WERI-Rb-1 (cell line): ENCODE data around the gene RBM18.

ENCODE experiments used
- DNase-seq: peaks from one replicate; pipeline ENCODE4 v3.0.0-alpha.2; 2020
- H3K27ac ChIP-seq: fragments of 250-450 bp; sonication (Bioruptor Pico); 2 replicates; pipeline ENCODE4 v1.5.1; 2020; ENCODE audit warnings: mild to moderate bottlenecking, moderate library complexity
- H3K27me3 ChIP-seq: fragments of 250-450 bp; sonication (Bioruptor Pico); 2 replicates; pipeline ENCODE4 v1.5.1; 2021; ENCODE audit warnings: mild to moderate bottlenecking, low read depth, moderate library complexity; ENCODE audit not compliant: insufficient read depth, severe bottlenecking
- H3K36me3 ChIP-seq: fragments of 250-450 bp; sonication (Bioruptor Pico); 2 replicates; pipeline ENCODE4 v1.5.1; 2020; ENCODE audit warnings: mild to moderate bottlenecking, moderate library complexity
- H3K4me3 ChIP-seq: 2 replicates; pipeline ENCODE4 v1.5.1; 2011; ENCODE audit warnings: low read depth, mild to moderate bottlenecking, control low read depth, low read length
- H3K9me3 ChIP-seq: fragments of 250-450 bp; sonication (Bioruptor Pico); 2 replicates; pipeline ENCODE4 v1.5.1; 2021; ENCODE audit warnings: mild to moderate bottlenecking, moderate library complexity; ENCODE audit not compliant: severe bottlenecking
- TF ChIP-seq, protein P1 (sequence below): IDR thresholded peaks from 2 replicates; pipeline ENCODE4 v1.5.1; 2011; ENCODE audit warnings: low read depth, mild to moderate bottlenecking, control low read depth, inconsistent platforms, low read length

RBM18 gene

DNA sequence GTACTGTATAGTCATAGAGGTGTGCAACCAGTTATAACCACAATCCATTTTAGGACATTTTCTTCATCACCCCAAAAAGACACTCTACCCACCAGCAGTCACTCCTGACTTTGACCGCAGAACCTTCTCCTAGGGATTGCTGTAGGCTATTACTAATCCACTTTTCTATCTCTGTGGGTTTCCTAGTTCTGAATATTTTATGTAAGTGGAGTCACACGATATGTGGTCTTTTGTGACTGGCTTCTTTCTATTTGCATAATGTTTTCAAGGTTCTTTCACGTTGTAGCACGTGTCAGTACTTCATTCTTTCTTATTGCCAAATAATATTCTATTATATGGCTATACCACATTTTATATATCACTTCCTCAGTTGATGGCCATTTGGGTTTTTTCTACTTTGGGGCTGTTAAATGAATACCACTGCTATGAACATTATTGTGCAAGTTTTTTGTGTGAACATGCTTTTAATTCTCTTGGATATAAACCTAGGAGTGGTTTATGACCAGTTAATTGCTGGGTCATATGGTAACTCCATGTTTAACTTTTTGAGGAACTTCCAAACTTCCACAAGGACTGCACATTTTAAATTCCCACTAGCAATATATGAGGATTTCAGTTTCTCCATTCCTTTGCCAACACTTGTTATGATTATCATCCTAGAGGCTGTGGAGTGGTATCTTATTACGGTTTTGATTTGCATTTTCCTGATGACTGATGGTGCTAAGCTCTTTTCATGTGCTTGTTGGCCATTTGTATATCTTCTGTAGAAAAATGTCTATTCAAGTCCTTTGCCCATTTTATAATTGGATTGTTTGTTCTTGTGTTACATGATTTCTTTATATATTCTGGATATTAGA lies 37.8 kb upstream of the RBM18 start:
- Histone ChIP-seq H3K4me3 (no peak overlapping the region), H3K36me3 (peaks cover 23% of the 10 kb centered on the region), H3K27me3 (no peaks in the 10 kb centered on the region), H3K27ac (no peak overlapping the region), H3K9me3 (no peaks in the 10 kb centered on the region)
- DNase-seq: no peak
- TF ChIP-seq, protein P1, sequence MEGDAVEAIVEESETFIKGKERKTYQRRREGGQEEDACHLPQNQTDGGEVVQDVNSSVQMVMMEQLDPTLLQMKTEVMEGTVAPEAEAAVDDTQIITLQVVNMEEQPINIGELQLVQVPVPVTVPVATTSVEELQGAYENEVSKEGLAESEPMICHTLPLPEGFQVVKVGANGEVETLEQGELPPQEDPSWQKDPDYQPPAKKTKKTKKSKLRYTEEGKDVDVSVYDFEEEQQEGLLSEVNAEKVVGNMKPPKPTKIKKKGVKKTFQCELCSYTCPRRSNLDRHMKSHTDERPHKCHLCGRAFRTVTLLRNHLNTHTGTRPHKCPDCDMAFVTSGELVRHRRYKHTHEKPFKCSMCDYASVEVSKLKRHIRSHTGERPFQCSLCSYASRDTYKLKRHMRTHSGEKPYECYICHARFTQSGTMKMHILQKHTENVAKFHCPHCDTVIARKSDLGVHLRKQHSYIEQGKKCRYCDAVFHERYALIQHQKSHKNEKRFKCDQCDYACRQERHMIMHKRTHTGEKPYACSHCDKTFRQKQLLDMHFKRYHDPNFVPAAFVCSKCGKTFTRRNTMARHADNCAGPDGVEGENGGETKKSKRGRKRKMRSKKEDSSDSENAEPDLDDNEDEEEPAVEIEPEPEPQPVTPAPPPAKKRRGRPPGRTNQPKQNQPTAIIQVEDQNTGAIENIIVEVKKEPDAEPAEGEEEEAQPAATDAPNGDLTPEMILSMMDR: no peak

DNA sequence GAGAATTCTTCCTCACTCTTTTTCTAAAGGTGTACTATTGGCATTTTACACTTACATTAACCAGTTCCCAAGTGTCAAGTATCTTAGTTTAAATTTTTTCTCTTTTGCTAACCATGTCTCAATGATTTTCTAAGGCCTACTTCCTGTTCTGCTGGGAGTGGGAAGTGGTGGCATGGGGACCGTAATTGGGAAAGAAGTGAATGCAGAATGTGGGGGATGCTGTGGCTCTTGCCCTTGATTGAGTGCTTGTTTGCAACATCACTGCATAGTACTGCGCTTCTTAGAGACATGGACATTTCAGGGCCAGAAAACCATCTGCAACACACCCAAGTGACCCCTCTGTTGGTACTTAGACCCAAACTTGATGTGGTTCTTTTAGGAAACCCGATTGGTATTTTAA lies 32.9 kb upstream of the RBM18 start:
- no peak overlapping the region for H3K4me3 ChIP-seq
- H3K27me3 ChIP-seq: no peaks in the 10 kb centered on the region
- no peak for DNase-seq
- no peaks in the 10 kb centered on the region for H3K9me3 ChIP-seq
- no peak overlapping the region for H3K27ac ChIP-seq
- TF ChIP-seq, protein P1: no peak
- H3K36me3 ChIP-seq: peaks cover 35% of the 10 kb centered on the region

DNA sequence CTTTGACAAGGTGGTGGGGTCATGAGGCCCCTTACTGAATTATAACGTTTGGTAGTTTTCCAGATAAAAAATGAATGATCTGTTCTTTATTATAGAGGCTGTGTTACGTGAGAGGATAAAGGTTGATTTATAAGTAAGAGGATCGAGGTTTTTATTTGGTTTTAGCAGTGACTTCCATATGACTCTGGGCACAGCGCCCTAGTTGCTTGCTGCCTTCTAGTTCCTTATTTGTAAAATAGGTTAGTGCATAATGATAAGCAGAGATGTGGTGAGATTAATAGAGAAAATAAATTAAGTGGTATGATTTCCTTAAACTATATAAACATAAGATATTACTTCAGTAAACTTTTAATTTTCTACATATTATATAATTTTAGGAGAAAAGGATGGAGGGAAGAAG lies 29.9 kb upstream of the RBM18 start:
- peaks cover 48% of the 10 kb centered on the region for H3K36me3 ChIP-seq
- DNase-seq: no peak
- TF ChIP-seq, protein P1: no peak
- H3K9me3 ChIP-seq: no peaks in the 10 kb centered on the region
- no peaks in the 10 kb centered on the region for H3K27me3 ChIP-seq
- no peak overlapping the region for H3K4me3 ChIP-seq
- H3K27ac ChIP-seq: no peak overlapping the region

DNA sequence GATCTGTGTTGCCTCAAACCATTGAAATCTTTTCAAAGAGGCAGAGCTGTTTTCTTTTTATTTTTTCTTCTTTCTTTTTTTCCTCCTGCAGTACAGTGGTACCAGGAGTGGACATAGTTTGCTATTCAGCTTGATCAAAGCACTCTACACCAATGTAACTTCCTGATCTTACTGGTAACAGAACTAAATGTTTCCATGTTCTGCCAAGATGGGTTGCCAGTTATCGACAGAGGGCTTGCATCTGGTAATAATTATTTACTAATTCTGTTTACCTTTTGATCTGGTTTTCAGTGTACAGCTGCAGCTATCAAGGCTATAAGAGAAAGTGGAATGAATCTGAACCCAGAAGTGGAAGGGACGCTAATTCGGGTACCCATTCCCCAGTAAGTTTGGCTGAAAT lies 26.8 kb upstream of the RBM18 start:
- DNase-seq: no peak
- Histone ChIP-seq H3K36me3 (peaks cover 63% of the 10 kb centered on the region), H3K27me3 (no peaks in the 10 kb centered on the region), H3K27ac (no peak overlapping the region), H3K4me3 (no peak overlapping the region), H3K9me3 (no peaks in the 10 kb centered on the region)
- TF ChIP-seq, protein P1: no peak

DNA sequence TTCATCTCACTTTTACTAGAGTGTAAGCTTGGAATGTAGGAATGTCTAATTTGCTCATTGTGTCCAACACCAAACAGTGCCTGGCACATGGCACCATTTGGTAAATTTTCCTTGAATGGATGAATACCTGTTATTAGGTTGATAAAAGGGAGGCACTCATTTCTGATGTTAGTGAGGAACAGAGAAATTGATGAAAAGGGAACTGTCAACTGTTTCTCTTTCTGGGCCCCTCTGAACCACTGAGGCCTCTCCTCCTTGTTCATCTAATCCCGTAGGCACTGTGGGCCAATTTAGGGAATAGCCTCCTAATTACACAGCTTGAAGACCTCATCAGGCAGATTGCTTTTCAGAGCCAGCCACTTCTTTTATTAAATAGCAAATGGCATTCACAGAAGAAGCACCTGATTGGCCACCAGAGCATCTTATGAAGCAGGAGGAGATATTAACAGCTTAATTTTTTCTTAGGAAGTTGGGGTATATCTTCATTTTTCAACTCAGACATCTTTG lies 22.6 kb upstream of the RBM18 start:
- no peak for DNase-seq
- Histone ChIP-seq H3K4me3 (no peak overlapping the region), H3K27me3 (no peaks in the 10 kb centered on the region), H3K9me3 (no peaks in the 10 kb centered on the region), H3K36me3 (peaks cover 61% of the 10 kb centered on the region), H3K27ac (no peak overlapping the region)
- TF ChIP-seq, protein P1: no peak
